Fibroblast of the aortic adventitia (primary cell): ENCODE data around the gene CFAP99. TPM values are rescaled to one million over a fixed set of nuclear protein-coding genes. Genes with fewer than 3 reads are reported as not detected.

ENCODE experiments used
- DNase-seq: peaks from one replicate; pipeline ENCODE4 v3.0.0-alpha.2; 2010; ENCODE audit warnings: low read depth
- H3K4me3 ChIP-seq: 2 replicates; pipeline ENCODE4 v1.5.1; 2011; ENCODE audit warnings: low read depth, mild to moderate bottlenecking, control low read depth, low read length, moderate library complexity
- total RNA-seq: library from RNA; depleted of rRNA; stranded (reverse); fragments of >200 nt; gene quantifications from 2 replicates; pipeline ENCODE4 v1.2.3, GENCODE V29; 2012; ENCODE audit warnings: low replicate concordance
- TF ChIP-seq, protein P1 (sequence below): IDR thresholded peaks from 2 replicates; pipeline ENCODE4 v1.5.1; 2011; ENCODE audit warnings: mild to moderate bottlenecking, low read length, control low read depth, inconsistent platforms; ENCODE audit not compliant: insufficient read depth

The CFAP99 gene
- total RNA-seq, 1 donor, result not detected

GRCh38 chr4:2443956-2444740, 25.4 kb downstream of the CFAP99 start:
- H3K4me3 ChIP-seq, result no peak overlapping the region
- DNase-seq, result no peak
- TF ChIP-seq, protein P1, sequence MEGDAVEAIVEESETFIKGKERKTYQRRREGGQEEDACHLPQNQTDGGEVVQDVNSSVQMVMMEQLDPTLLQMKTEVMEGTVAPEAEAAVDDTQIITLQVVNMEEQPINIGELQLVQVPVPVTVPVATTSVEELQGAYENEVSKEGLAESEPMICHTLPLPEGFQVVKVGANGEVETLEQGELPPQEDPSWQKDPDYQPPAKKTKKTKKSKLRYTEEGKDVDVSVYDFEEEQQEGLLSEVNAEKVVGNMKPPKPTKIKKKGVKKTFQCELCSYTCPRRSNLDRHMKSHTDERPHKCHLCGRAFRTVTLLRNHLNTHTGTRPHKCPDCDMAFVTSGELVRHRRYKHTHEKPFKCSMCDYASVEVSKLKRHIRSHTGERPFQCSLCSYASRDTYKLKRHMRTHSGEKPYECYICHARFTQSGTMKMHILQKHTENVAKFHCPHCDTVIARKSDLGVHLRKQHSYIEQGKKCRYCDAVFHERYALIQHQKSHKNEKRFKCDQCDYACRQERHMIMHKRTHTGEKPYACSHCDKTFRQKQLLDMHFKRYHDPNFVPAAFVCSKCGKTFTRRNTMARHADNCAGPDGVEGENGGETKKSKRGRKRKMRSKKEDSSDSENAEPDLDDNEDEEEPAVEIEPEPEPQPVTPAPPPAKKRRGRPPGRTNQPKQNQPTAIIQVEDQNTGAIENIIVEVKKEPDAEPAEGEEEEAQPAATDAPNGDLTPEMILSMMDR, result no peak

GRCh38 chr4:2445130-2445529, 26.4 kb downstream of the CFAP99 start:
- no peak for DNase-seq
- TF ChIP-seq, protein P1, result no peak
- no peak overlapping the region for H3K4me3 ChIP-seq

DNA sequence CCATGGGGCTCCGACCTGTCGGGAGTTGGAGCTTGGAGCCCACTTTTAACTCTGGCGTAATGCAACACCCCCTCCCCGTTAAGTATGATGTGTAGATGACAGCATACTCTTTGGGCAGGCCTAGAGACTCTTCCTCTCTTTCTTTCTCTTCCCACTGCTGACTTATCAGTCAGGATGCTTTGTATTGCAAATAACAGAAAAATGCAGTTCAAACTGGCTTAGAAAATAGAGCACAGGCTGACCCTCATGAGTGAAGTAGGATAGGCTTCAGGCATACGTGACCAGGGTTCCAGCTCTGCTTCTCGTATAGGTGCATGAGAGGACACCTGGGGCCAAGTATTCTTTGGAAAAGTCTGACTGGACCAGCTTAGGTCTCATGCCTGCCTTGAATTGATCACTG, 26.8 kb downstream of the CFAP99 start:
- no peak overlapping the region for H3K4me3 ChIP-seq
- no peak for DNase-seq
- TF ChIP-seq, protein P1, result no peak

- no peak for DNase-seq
- TF ChIP-seq, protein P1, result no peak
Measured at GRCh38 chr4:2446656-2447564, 28.2 kb downstream of the CFAP99 start.

GRCh38 chr4:2448589-2448988, 29.8 kb downstream of the CFAP99 start:
- no peak overlapping the region for H3K4me3 ChIP-seq
- DNase-seq, result no peak
- TF ChIP-seq, protein P1, result no peak

More at GRCh38 chr4:2446656-2447564, 28.2 kb downstream of the CFAP99 start:
- no peak overlapping the region for H3K4me3 ChIP-seq

DNA sequence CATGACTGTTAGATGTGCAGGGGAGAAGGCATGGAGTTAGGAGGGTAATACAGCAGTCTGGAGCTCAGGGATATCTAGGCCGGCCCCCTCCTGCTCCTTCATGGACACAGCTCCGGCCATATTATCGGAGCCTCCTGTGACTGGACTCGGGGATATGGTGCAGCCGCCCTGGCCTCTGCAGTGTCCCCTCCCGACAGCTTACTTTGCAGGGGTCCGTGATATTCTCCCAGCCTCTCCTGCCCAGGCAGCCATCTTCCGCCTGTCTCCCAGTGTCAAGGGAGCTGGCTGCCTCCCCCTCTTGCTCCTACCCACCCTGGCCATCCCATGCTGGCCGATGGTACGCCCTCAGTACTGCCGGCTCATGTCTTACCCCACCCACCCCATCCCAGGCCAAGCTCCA, 30.3 kb downstream of the CFAP99 start:
- DNase-seq, result no peak
- TF ChIP-seq, protein P1, result no peak
- no peak overlapping the region for H3K4me3 ChIP-seq
